GM04503 (cell line): ENCODE results near the gene AIF1.

Experiments
- DNase-seq: peaks from one replicate; pipeline ENCODE4 v3.0.0-alpha.2; 2012; ENCODE audit warnings: low read depth

Gene AIF1

GRCh38 chr6:31614684-31615578, at the start of gene AIF1:
TSS of gene AIF1 (plus strand) at chr6:31615234. CDS start at chr6:31615330, 96 bp downstream.
- no peak for DNase-seq

- DNase-seq: no peak
Measured at GRCh38 chr6:31567531-31568370, 47.3 kb upstream of the AIF1 start.

GRCh38 chr6:31568537-31568961, 46.5 kb upstream of the AIF1 start:
- no peak for DNase-seq

GRCh38 chr6:31569861-31570536, 45.0 kb upstream of the AIF1 start:
- DNase-seq: no peak

- no peak for DNase-seq
Measured at GRCh38 chr6:31572041-31572911, 42.8 kb upstream of the AIF1 start, which contains the start of gene LTA. TSS of gene LTA (plus strand) at chr6:31572289. CDS start at chr6:31572743, 454 bp downstream.

GRCh38 chr6:31573239-31574105, 41.6 kb upstream of the AIF1 start:
- DNase-seq: no peak

GRCh38 chr6:31574106-31575061, 40.6 kb upstream of the AIF1 start:
- DNase-seq: no peak

- DNase-seq: no peak
Measured at GRCh38 chr6:31575335-31575901, 39.6 kb upstream of the AIF1 start, which contains the start of gene TNF. TSS of gene TNF (plus strand) at chr6:31575565. CDS start at chr6:31575742, 177 bp downstream.

- DNase-seq: no peak
Measured at GRCh38 chr6:31575952-31576685, 38.9 kb upstream of the AIF1 start.

GRCh38 chr6:31576897-31577578, 38.0 kb upstream of the AIF1 start:
- no peak for DNase-seq

- no peak for DNase-seq
Measured at GRCh38 chr6:31577579-31577966, 37.5 kb upstream of the AIF1 start.

- no peak for DNase-seq
Measured at GRCh38 chr6:31578184-31579118, 36.6 kb upstream of the AIF1 start.

GRCh38 chr6:31579119-31579505, 35.9 kb upstream of the AIF1 start:
- DNase-seq: no peak

GRCh38 chr6:31579546-31580437, 35.2 kb upstream of the AIF1 start:
- no peak for DNase-seq

- no peak for DNase-seq
Measured at GRCh38 chr6:31580438-31580740, 34.6 kb upstream of the AIF1 start.
